Adrenal gland (tissue), 5 donors: Measurements from ENCODE around the gene CENPU.

Experiments used
- CTCF ChIP-seq, 6 experiments: fragments of 450-650 bp in 4 of 6; fragments of 200-600 bp in 2 of 6; sonication (generic) in 1 of 6; IDR thresholded peaks; 1 replicate in 5 of 6; 2 replicates in 1 of 6; pipeline versions ENCODE4 v1.5.1 to v1.8.0; 2016 to 2021; ENCODE audit warnings: antibody characterized with exemption in 6 of 6, mild to moderate bottlenecking in 2 of 6, moderate library complexity in 1 of 6
- POLR2A ChIP-seq, 2 donors: fragments of 450-650 bp; IDR thresholded peaks; one replicate each; pipeline ENCODE4 v1.6.1; 2017; ENCODE audit warnings: antibody characterized with exemption in 2 of 2, mild to moderate bottlenecking in 2 of 2, moderate library complexity in 1 of 2
- donor health status: DM: no; HTN: no; CAD: no.

GRCh38 chr4:184651899-184652298, 82.0 kb downstream of the CENPU start:
- TF ChIP-seq POLR2A (IDR thresholded peaks at IDR 0.05) (no peak), CTCF (IDR thresholded peaks at IDR 0.05) (no peak)
